ENCODE measurements around the gene NMNAT1.
"Not testable (repeated sequence)": the region's sequence is repeated elsewhere in the genome, so short reads cannot be mapped to it uniquely, and the experiment has no call there.

NMNAT1 gene

GRCh38 chr1:9920606-9921005 lies 22.7 kb upstream of the NMNAT1 start:
- no peak for DNase-seq (ENCODE audit: low read depth in 2 of 2)

DNA sequence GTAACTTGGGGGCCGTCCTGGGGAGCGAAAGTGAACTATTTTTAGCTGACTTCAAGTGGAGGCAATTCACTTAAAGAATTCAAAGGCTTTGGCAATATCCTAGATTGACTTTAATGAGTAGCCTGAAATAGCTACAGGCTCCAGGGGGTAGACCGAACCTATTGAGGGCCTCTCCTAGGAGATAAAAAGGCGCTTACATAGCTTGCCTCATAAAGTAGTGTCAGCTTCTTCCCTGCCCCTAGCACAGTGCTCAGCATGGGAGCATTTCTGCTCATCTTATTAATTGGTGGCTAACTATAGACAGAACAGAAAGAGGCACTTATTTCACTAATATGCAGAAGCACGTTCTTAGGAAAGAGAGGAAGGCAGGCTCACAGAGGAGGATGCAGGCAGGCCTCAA lies 20.9 kb upstream of the NMNAT1 start:
- no peak for DNase-seq (ENCODE audit: low read depth in 2 of 2)

DNA sequence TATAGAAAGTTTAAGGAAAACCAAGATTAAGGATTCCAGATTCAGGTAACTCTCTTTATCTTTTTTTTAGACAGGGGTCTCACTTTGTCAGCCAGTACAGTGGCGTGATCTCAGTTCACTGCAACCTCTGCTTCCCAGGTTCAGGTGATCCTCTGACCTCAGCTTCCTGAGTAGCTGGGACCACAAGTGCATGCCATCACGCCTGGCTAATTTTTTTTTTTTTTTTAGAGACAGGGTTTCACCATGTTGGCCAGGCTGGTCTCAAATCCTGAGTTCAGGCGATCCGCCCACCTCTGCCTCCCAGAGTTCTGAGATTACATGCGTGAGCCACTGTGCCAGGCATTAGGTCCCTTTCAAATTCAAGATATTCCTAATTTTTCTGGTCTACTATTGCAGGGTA lies 16.0 kb upstream of the NMNAT1 start:
- DNase-seq (ENCODE audit: low read depth in 2 of 2) = no peak

- no peak for DNase-seq (ENCODE audit: low read depth in 2 of 2)
Observed at GRCh38 chr1:9929431-9930385, 13.6 kb upstream of the NMNAT1 start.

GRCh38 chr1:9942399-9942938 lies 806 bp upstream of the NMNAT1 start:
- no peak for DNase-seq (ENCODE audit: low read depth in 2 of 2)

- no peak for DNase-seq (ENCODE audit: low read depth in 2 of 2)
Observed at GRCh38 chr1:9946315-9946714, 3.0 kb downstream of the NMNAT1 start.

- DNase-seq (ENCODE audit: low read depth in 2 of 2) = no peak
Observed at GRCh38 chr1:9957726-9958125, 14.5 kb downstream of the NMNAT1 start.

GRCh38 chr1:9960011-9960410 lies 16.7 kb downstream of the NMNAT1 start:
- DNase-seq (ENCODE audit: low read depth in 2 of 2) = no peak

DNA sequence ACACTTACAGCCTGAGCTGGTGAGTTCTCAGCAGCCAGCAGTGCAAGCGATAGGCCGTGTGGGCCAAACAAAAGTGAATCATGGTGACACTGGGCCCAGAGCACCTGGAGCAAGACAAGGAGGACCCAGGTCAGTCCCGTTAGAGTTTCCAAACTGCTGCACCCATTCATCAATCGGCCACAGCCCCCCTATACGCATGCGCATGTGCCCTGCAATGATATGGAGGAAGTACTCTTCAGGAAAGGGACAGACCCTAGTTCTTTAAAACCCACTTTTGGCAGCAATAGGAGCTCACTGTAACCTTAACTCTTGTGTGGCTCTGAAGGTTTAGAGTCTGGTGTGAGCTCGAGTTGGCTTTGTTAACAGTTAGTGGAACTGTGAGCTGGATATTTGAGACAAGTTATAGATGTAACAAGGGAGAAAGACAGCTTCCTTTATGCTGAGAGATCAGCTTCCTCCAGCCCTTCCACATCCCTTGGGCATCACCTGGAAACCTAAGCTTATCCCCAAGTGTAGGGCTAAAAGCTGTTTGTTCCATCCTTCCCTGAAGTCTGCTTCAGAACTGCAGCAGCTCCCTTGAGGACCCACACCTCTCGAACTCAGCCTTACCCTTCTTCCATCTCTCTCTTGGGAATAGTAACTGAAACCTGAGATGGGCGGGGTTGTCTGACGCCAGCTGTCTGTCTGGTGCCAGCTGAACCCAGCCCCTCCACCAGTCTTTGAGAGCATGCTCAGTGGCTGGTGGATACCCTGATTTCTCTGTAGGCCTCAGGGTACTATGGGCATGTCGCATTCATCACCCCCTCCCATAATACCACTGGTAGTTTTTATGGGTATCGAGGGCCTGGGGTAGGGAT lies 17.7 kb downstream of the NMNAT1 start:
- DNase-seq (ENCODE audit: low read depth in 2 of 2) = no peak

DNA sequence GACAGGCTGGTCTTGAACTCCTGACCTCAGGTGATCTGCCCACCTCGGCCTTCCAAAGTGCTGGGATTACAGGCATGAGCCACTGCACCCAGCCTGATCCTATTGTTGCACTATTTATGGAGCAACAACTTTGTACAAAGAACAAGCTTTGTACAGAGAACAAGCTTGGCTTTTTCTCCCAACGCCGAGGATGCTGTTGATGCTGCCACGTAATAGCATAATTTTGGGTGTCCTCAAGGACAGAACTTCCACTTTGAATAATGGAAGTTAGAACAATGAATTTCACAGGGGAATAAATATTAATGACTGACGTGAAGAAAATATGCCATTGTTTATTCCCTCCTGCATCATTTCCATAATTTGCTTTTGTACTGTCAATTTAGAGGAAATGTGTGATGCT lies 41.0 kb downstream of the NMNAT1 start:
- DNase-seq (ENCODE audit: low read depth in 2 of 2) = no peak

DNA sequence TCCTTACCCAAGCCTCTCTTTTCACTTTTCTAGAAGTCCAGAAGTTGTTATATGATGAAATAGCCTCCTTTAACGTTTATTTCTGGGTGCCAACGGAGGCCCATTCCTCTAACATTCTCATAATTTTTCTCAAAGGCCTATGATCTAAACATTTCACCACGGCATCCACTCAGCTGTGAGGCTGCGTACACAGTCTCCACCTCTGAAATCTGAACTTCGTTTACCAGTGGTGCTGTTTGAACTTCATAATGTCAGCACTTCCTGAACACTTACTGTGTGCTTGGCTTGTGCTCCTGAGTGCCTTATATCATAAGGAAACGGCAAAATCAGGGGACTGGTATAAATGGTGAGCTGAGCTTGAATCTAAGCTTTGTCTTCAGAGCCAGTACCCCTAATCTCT lies 41.7 kb downstream of the NMNAT1 start:
- no peak for DNase-seq (ENCODE audit: low read depth in 2 of 2)

DNA sequence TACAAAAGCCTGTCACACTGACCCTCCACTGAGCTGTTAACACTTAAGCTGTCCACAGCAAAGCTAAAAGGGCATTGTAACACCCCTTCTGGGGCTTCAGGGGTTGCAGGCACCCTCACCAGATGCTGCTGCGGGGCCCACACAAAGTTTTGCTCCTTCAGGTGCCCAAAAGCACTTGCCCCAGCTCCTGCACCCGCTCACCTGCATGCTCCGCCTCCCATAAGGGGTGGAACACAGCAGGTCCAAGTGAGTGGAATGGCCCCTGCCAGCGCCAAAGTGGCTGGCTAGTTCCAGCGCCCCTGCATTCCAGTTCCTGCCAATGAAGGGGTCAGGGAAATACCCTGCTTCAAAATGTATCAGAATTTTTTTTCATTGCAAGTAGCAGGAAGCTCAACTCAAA lies 46.5 kb downstream of the NMNAT1 start:
- DNase-seq (ENCODE audit: low read depth in 2 of 2) = no peak

- no peak for DNase-seq (ENCODE audit: low read depth in 2 of 2)
Observed at GRCh38 chr1:9990944-9991343, 47.7 kb downstream of the NMNAT1 start.

DNA sequence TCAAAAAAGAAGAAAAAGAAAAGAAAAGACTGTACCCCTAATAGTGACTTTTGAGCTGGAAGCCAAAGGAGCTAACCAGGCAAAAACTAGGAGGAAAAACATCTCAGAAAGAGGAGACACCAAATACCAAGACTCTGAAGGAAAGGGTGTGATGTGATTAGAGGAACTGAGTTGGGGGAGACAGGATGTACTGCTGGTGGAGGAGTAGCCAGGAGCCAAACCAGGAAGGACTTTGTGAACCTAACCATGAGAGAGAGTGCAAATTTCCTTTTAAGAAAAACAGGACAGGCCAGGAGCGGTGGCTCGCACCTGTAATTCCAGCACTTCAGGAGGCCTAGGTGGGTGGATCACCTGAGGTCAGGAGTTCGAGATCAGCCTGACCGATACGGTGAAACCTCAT lies 49.6 kb downstream of the NMNAT1 start:
- no peak for DNase-seq (ENCODE audit: low read depth in 2 of 2)

GRCh38 chr1:9993561-9994075 lies 50.3 kb downstream of the NMNAT1 start:
- DNase-seq (ENCODE audit: low read depth in 2 of 2) = no peak

- DNase-seq (ENCODE audit: low read depth in 2 of 2) = no peak
Observed at GRCh38 chr1:9996624-9997582, 53.6 kb downstream of the NMNAT1 start, which contains the start of gene RBP7. Gene RBP7 (plus strand): TSS chr1:9997228. CDS start chr1:9997259, 31 bp downstream.

GRCh38 chr1:10001016-10001665 lies 57.9 kb downstream of the NMNAT1 start:
- no peak for DNase-seq (ENCODE audit: low read depth in 2 of 2)

DNA sequence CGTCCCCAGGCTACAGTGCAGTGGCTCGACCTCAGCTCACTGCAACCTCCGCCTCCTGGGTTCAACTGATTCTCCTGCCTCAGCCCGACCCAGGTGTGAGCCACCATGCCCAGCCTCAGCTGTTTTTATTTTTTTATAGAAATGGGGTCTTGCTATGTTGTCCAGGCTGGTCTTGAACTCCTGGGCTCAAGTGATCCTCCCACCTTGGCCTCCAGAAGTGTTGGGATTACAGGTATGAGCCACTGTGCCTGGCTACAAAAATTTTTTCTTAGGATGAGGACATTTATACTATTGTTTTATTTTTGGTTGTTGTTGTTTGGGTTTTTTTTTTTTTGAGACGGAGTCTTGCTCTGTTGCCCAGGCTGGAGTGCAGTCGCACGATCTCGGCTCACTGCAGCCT lies 62.0 kb downstream of the NMNAT1 start:
- not testable (repeated sequence) for DNase-seq (ENCODE audit: low read depth in 2 of 2)

GRCh38 chr1:10007169-10007568 lies 63.9 kb downstream of the NMNAT1 start:
- no peak for DNase-seq (ENCODE audit: low read depth in 2 of 2)

DNA sequence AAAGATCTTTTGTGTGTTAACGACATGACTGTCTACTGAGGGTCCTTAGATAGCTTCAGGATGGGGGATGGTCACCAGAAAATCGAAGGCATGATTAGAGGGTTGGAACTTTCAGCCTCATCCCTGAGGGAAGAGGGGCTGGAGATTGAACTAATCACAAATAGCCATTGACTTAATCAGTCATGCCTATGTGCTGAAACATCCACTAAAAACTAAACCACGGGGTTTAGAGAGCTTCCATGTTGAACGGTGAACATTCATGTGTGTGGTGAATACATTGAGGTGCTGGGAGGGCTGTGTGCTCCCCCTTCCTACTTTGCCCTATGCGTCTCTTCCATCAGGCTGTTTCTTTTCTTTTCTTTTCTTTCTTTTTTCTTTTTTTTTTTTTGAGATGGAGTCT lies 70.7 kb downstream of the NMNAT1 start:
- no peak for DNase-seq (ENCODE audit: low read depth in 2 of 2)

Data from stimulated activated CD4-positive, alpha-beta T cell treated with anti-CD3 and anti-CD28 coated beads, Interleukin-1b, Interleukin-23, amount 100 ng/mL, for 1 hour (primary cell).